Liver (tissue), 3 donors: ENCODE results near the gene CBX6.

Experiments
- ATF3 ChIP-seq: IDR thresholded peaks from 2 replicates; pipeline ENCODE4 v1.6.1; 2016; ENCODE audit warnings: antibody characterized with exemption
- CTCF ChIP-seq: fragments of 150-350 bp; IDR thresholded peaks from 2 replicates; pipeline ENCODE4 v1.5.1; 2017; ENCODE audit warnings: improper control_type of control experiment, low read depth, low read length; ENCODE audit not compliant: missing input control
- EGR1 ChIP-seq, 2 donors: IDR thresholded peaks; 2 replicates each; pipeline ENCODE4 v1.6.1; 2016 to 2018; ENCODE audit warnings: antibody characterized with exemption in 2 of 2, low read depth in 2 of 2
- GABPA ChIP-seq, 2 donors: IDR thresholded peaks in 1 of 2; conservative IDR thresholded peaks in 1 of 2; 2 replicates each; pipeline ENCODE4 v1.6.1; 2016; ENCODE audit warnings: antibody characterized with exemption in 2 of 2, mild to moderate bottlenecking in 1 of 2, moderate library complexity in 1 of 2
- HNF4A ChIP-seq, 2 donors: conservative IDR thresholded peaks; 2 replicates each; pipeline ENCODE4 v1.6.1; 2016; ENCODE audit warnings: antibody characterized with exemption in 2 of 2, mild to moderate bottlenecking in 2 of 2
- JUND ChIP-seq, 2 donors: IDR thresholded peaks; 2 replicates each; pipeline ENCODE4 v1.6.1; 2016; ENCODE audit warnings: antibody characterized with exemption in 2 of 2
- MAX ChIP-seq: IDR thresholded peaks from 2 replicates; pipeline ENCODE4 v1.6.1; 2016; ENCODE audit warnings: antibody characterized with exemption
- NR2F2 ChIP-seq: IDR thresholded peaks from 2 replicates; pipeline ENCODE4 v1.6.1; 2016; ENCODE audit warnings: antibody characterized with exemption
- REST ChIP-seq: IDR thresholded peaks from 2 replicates; pipeline ENCODE4 v1.6.1; 2016; ENCODE audit warnings: antibody characterized with exemption, mild to moderate bottlenecking
- RXRA ChIP-seq, 2 donors: IDR thresholded peaks; 2 replicates each; pipeline ENCODE4 v1.6.1; 2017 to 2018; ENCODE audit warnings: antibody characterized with exemption in 2 of 2, mild to moderate bottlenecking in 1 of 2
- TAF1 ChIP-seq: conservative IDR thresholded peaks from 2 replicates; pipeline ENCODE4 v1.6.1; 2016; ENCODE audit warnings: antibody characterized with exemption, mild to moderate bottlenecking
- ZBTB33 ChIP-seq: IDR thresholded peaks from 2 replicates; pipeline ENCODE4 v1.6.1; 2016; ENCODE audit warnings: antibody characterized with exemption
- donor health status: healthy.
- donor health status: healthy.

GRCh38 chr22:38846412-38846811 is 25.6 kb downstream of the CBX6 start:
- TF ChIP-seq EGR1 (IDR thresholded peaks at IDR 0.05; ENCODE audit: low read depth in 2 of 2) (no peak), CTCF (no peak), JUND (IDR thresholded peaks at IDR 0.05) (no peak), RXRA (IDR thresholded peaks at IDR 0.05) (no peak), ZBTB33 (no peak), NR2F2 (no peak), ATF3 (no peak), TAF1 (no peak), HNF4A (conservative IDR thresholded peaks at IDR 0.05) (no peak), GABPA (IDR thresholded peaks at IDR 0.05 in 1 of 2, conservative IDR thresholded peaks at IDR 0.05 in 1 of 2) (no peak), MAX (no peak), REST (no peak)
